Retinal pigment epithelial cell (primary cell): ENCODE measurements around the gene NEXN.

Experiments used
- DNase-seq: peaks from one replicate; pipeline ENCODE4 v3.0.0-alpha.2; 2010; ENCODE audit warnings: low read depth
- H3K4me3 ChIP-seq: 2 replicates; pipeline ENCODE4 v1.5.1; 2011; ENCODE audit warnings: mild to moderate bottlenecking, low read length, control low read depth, moderate library complexity
- CTCF ChIP-seq: conservative IDR thresholded peaks from 2 replicates; pipeline ENCODE4 v1.5.1; 2011; ENCODE audit warnings: low read depth, low read length, control low read depth, inconsistent platforms

NEXN gene

GRCh38 chr1:77888081-77888780, at the start of gene NEXN:
TSS of gene NEXN (plus strand) at chr1:77888624. CDS start at chr1:77916107, 27,483 bp downstream.
- peak; percentile 38 for DNase-seq
- H3K4me3 ChIP-seq = peak within 1 kb of the TSS; percentile 92
- TF ChIP-seq CTCF = peak; percentile 32

- no peak for DNase-seq
- no peak for TF ChIP-seq CTCF
Measured at GRCh38 chr1:77841574-77841973, 46.9 kb upstream of the NEXN start.

GRCh38 chr1:77845951-77846350, 42.5 kb upstream of the NEXN start:
- TF ChIP-seq CTCF = no peak
- no peak for DNase-seq
- H3K4me3 ChIP-seq = no peak overlapping the region

More at GRCh38 chr1:77841574-77841973, 46.9 kb upstream of the NEXN start:
- no peak overlapping the region for H3K4me3 ChIP-seq

- TF ChIP-seq CTCF = no peak
- no peak overlapping the region for H3K4me3 ChIP-seq
- DNase-seq = no peak
Measured at GRCh38 chr1:77846966-77847365, 41.5 kb upstream of the NEXN start.

- no peak for TF ChIP-seq CTCF
- no peak overlapping the region for H3K4me3 ChIP-seq
- DNase-seq = no peak
Measured at GRCh38 chr1:77847621-77848080, 40.8 kb upstream of the NEXN start.

- TF ChIP-seq CTCF = no peak
- no peak for DNase-seq
- H3K4me3 ChIP-seq = no peak overlapping the region
Measured at GRCh38 chr1:77850082-77850481, 38.3 kb upstream of the NEXN start.

- DNase-seq = no peak
- TF ChIP-seq CTCF = no peak
- no peak overlapping the region for H3K4me3 ChIP-seq
Measured at GRCh38 chr1:77857552-77857951, 30.9 kb upstream of the NEXN start.
